T47D (cell line): ENCODE results near the gene TMEM59L.
"Not testable (repeated sequence)": the region's sequence is repeated elsewhere in the genome, so short reads cannot be mapped to it uniquely, and the experiment has no call there.

Source experiments
- DNase-seq, 2 experiments: peaks; one replicate each; pipeline versions ENCODE4 v3.0.0 to v3.0.0-alpha.2; 2011 to 2012; ENCODE audit warnings: low read depth in 1 of 2, low spot score in 1 of 2
- JUND ChIP-seq: IDR thresholded peaks from 2 replicates; pipeline ENCODE4 v1.6.1; 2012; ENCODE audit warnings: low read depth
- in situ Hi-C: cut with HindIII; loops from 2 replicates; pipeline ENCODE4 v1.10.0; 2016; ENCODE audit warnings: low sequenced_read_pairs, low pct_unique_long_range_greater_than_20kb

TMEM59L gene

GRCh38 chr19:18588611-18589379 is 23.9 kb upstream of the TMEM59L start, which contains the start of gene REX1BD:
TSS of gene REX1BD (plus strand) at chr19:18588798. CDS start at chr19:18588802, 4 bp downstream.
- peak in 1 of 2 experiments; percentile 72 for DNase-seq
- TF ChIP-seq JUND = no peak
- in situ Hi-C loops = no loop called here

DNA sequence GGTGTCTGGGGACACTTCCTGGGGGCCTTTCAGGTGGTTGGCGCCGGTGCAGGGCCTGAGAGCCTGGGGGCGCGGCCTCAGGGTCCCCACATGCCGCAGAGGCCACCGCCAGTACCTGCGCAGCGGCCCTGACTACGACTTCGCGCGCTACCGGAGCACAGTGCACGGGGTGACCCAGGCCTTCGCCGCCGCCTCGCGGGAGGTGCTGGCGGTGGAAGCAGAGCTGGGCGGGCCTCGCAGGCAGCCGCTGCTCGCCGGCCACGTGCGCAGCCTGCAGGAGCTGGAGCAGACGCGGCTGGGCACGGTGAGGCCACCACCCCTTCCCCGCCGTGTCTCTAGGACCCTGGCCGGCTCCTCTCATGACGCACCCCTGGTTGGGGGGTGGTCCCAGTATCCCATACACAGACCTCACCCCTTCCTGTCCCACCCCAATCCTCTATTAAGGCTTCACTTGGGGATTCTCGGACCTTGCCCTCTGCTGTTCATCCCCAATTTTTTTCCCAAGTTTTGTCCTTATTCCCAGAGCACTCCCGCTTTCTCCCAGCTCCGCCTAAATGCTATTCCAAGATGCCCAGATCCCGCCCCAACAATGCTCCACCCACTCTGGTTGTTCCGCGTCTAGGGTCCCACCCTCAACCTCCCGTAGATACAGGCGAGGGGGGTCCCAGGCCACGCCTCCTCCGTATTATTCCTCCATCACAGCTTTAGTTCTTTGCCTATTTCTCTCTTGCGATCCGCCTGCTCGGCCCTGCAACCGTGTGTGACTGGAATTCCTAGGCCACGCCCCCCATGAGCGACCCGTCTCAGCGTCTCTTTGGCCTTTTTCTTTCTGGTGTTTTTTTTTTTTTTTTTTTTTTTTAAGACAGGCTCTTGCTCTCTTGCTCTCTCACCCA is 23.0 kb upstream of the TMEM59L start:
- DNase-seq = peak in 1 of 2 experiments; percentile 72
- no peak for TF ChIP-seq JUND
- in situ Hi-C loops = no loop called here

DNA sequence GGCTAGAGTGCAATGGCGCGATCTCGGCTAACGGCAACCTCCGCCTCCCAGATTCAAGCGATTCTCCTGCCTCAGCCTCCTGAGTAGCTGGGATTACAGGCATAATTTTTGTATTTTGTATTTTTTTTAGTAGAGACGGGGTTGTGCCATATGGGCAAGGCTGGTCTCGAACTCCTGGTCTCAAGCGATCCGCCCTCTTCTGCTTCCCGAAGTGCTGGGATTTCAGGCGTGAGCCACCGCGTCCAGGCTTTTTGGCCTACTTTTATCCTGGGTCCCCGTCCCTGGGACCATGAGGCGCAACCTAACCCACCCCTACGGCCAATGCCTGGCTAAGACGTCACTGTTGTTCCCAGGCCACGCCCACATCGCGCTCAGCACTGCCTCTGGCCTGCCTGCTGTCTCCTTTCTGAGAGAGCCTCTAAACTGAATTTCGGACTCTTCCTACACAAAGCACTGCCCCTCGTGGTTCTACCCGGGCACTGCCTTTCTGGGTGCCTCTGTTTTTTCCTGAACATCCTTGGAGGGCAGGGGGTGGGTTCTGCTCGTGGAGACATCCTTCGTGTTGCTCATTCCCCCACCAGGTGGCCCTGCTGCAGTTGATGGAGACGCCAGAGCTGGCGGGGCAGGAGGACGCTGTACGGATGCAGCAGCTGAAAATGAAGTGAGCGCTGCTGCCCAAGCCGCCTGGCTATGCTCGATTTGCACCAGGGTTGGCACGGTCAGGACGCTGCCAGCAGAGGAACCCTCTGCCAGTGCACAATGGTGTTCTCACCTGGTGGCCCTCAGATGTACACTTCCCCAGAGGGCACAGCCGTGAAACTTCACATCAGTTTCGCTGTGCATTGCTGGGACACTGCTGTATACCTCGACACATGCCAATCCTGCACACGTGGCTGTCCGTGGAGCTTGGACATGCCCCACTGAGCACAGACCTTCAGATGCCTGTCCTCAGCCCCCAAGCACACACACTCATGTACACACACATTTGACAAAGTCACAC is 22.1 kb upstream of the TMEM59L start:
- in situ Hi-C loops = no loop called here
- DNase-seq = no peak
- TF ChIP-seq JUND = no peak

DNA sequence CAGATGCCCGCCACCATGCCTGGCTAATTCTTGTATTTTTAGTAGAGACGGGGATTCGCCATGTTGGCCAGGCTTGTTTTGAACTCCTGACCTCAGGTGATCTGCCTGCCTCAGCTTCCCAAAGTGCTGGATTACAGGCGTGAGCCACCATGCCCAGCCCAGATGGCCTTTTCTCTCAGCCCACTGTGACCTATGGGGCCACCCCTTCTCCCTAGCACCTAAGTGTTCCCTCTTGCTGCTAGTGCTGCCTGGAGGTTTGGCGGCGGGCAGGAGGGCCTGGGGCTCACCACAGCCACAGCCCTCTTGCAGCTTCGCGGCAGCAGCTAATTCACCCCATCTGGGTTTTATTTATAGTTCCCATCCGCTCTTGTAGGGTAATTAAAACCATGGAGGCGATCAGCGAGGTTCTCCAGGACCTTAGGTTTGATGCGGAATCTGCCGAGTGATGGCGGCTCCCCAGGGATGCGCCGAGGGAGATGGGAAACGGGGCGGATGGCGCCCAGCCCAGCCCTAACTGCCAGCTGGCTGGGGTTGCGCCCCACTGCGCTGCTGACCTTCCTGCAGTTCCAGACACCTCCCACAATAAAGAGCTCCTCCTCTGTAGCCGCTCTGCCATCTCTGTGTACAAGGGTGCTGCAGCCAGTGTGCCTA is 20.8 kb upstream of the TMEM59L start:
- no peak for TF ChIP-seq JUND
- in situ Hi-C loops = no loop called here
- no peak for DNase-seq

DNA sequence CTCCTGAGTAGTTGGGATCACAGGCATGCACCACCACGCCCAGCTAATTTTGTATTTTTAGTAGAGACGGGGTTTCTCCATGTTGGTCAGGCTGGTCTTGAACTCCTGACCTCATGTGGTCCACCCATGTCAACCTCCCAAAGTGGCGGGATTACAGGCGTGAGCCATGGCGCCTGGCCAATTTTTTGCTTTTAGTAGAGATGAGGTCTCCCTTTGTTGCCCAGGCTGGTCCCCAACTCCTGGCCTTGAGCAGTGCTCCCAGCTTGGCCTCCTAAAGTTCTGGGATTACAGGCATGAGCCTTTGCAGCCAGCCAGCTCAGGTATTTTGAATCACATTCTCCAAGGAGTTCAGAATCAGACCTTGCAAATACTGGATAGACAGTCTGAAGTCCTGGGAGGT is 19.9 kb upstream of the TMEM59L start:
- DNase-seq, in situ Hi-C loops: not testable (repeated sequence)

DNA sequence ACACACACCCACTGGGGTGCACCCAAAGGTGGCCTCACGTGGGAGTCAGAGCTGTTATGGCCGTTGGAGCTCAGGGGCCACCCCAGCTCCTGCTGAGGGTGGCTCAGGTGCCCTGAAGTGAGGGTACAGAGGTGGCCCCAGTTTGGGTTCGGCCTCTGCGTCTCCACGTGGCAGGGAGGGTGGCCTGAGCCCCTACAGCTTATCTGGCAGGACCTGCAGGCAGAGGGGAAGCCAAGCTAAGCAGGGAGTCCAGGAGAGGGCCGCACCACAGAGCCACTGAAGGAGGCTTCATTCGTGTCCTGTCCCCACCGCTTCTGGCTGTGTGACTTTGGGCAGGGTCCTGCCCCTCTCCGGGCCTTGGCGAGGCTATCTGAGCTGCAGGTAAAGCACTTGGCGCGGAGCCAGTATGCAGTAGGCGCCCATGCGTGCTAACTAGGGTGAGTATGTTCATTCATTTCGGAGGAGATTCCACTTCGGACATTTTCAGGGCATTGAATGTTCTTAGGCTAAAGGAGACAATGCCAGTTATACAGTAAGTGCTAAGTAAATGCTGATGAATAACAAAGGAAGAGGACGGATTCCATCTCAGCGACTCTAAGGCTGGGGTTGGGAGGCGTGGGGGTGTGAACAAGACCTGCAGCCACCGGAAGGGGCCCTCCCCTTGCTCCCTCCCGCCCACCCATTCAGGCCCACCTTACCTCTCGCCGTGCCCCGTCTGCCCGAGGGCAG is 19.1 kb upstream of the TMEM59L start:
- TF ChIP-seq JUND = no peak
- no peak for DNase-seq
- in situ Hi-C loops = no loop called here

DNA sequence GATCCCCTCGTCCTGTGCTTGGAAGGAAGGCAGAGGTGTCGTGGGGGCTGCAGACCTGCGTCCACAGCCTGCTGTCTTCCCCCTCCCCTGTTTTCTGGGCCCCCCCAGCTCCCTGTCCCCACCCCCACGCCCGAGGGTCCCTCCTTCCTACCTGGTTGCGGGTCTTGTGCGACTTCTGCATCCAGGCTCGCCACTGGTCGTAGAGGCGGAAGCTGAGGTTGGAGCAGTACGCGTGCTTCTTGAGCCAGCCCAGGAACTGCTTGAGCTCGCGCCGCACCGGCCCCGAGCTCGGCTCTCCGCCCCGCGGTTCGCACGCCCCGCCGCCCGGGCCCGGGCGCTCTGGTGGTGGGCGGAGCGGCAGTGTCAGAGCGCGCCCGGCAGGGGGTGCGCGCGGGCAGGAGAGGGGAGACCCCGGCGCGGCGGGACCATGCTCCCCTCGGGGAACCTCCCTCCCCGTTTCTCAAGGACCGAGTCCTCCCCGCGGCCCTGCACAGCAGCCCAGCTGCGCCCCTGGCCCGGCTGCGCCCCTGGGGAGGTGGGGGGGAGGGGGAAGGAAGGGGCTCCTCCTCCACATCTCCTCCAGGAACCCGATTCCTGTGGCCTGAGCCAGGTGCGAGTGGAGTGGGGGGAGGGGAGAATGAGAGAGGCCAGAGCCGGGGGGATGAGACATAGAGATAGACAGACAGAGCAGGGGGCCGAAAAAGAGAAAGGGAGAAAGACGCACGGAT is 18.4 kb upstream of the TMEM59L start:
- TF ChIP-seq JUND = no peak
- in situ Hi-C loops = no loop called here
- DNase-seq = peak; percentile 61 to 71

GRCh38 chr19:18594824-18595373 is 17.8 kb upstream of the TMEM59L start:
- in situ Hi-C loops = no loop called here
- no peak for DNase-seq
- no peak for TF ChIP-seq JUND

GRCh38 chr19:18595475-18595874 is 17.2 kb upstream of the TMEM59L start:
- no peak for DNase-seq
- in situ Hi-C loops = no loop called here
- no peak for TF ChIP-seq JUND

DNA sequence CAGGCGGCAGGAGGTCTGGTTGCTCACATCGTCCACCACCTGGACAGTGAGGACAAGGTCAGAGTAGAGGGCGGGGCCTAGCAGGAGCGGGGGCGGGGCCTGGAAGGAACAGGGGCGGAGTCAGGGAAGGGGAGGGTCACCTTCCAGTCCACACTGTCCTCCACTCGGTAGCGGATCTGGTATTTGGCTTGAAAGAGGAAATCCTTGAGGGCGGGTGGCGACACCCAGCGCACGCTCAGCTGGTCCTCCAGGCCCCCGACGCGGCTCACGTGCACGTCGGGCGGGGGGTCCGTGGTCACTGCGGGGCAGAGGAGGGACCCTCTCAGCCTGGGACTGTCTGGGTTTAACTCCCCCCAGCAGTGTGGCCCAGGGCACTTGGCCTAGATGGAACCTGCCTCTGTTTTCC is 15.9 kb upstream of the TMEM59L start:
- TF ChIP-seq JUND = no peak
- in situ Hi-C loops = no loop called here
- peak; percentile 76 to 87 for DNase-seq
